Kidney capillary endothelial cell (primary cell): ENCODE results near the gene SPATA32.
A peak's percentile ranks its signal among the peaks of the same experiment; 100 is the strongest.
"Not testable (repeated sequence)": the region's sequence is repeated elsewhere in the genome, so short reads cannot be mapped to it uniquely, and the experiment has no call there.

ENCODE experiments used
- DNase-seq: peaks from one replicate; pipeline ENCODE4 v3.0.0-alpha.2; 2018; ENCODE audit warnings: low spot score

Gene SPATA32

DNA sequence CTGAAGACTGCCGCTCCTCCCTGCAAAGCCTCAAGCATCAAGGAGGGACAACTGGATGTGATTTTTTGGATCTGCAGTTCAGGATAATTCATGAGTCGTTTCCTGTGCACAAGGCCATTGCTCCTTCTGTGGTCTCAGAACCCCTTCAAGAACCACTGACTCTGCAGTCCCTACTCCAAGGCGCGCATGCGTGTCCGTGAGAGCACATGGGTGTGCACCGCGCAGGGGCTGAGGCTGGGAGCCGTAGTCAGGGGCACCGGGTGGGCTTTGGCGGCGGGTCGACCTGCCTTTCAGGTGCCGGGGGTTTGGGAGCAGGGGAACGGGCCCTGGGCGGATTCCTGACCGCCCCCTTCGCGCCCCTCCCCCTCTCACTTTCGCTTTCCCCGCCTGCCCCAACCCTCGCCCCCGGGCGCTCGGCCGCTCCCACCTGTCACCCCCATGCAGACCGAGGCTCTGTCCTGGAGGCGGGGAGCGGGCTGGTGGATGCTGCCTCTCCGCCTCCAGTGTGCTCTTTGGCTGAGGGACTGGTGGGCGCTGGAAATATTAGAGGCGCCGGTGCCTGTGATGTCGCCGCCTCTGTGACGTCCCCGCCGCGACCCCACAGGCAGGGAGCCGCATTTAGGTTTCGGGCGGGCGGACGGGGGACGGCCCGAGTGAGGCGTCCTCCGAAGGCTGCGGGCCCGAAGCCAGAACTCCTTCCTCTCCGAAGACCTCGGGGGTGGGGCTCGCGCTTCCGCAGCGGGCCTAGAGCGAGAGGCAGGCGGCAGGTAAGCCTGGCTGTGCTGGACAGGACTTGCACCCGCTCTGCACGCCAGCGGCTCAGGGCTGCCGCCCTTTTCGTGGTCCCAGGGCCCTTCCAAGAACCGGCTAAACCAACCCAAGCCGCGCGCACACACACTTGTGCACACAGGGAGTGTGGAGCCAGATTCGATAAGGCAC is at the start of gene SPATA32:
Gene SPATA32, minus strand, starts transcription at position 518 of the 939 bp plus-strand sequence. Its CDS starts 78 bp downstream, at position 440.
- no peak for DNase-seq

DNA sequence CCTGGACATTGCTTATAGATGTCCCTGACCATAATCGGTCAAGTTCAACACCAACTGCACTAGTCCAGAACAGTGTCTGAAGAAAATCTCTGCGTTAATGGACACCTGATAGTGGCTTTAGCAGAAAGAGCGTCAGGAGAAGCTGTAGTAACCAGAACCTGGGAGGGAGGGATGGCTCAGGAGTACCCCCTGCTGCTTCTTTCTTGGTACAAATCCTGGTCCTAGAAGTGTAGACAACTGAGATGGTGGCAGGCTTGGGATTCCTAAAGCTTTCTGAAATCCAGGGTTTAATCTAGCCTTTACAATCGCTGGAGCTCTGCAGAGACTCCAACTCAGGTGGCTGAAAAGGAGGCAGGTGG is 49.5 kb upstream of the SPATA32 start:
- DNase-seq: no peak

GRCh38 chr17:45310380-45311324 is 48.8 kb upstream of the SPATA32 start:
- no peak for DNase-seq

- DNase-seq: no peak
Observed at GRCh38 chr17:45309400-45309799, 47.5 kb upstream of the SPATA32 start.

DNA sequence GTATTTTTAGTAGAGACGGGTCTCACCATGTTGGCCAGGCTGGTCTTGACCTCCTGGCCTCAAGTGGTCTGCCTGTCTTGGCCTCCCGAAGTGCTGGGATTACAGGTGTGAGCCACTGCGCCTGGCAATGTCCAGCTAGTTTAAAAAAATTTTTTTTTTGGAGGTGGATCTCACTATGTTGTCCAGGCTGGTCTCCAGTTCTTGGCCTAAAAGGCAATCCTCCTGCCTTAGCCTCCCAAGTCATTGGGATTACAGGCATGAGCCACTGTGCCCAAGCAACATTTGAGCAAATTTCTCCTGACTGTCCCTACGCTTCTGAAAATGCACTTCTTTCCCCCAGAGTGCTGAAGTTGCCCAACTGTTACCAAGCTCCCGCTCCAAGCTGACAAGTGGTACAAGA is 46.9 kb upstream of the SPATA32 start:
- DNase-seq: no peak

GRCh38 chr17:45308016-45308365 is 46.1 kb upstream of the SPATA32 start:
- no peak for DNase-seq

DNA sequence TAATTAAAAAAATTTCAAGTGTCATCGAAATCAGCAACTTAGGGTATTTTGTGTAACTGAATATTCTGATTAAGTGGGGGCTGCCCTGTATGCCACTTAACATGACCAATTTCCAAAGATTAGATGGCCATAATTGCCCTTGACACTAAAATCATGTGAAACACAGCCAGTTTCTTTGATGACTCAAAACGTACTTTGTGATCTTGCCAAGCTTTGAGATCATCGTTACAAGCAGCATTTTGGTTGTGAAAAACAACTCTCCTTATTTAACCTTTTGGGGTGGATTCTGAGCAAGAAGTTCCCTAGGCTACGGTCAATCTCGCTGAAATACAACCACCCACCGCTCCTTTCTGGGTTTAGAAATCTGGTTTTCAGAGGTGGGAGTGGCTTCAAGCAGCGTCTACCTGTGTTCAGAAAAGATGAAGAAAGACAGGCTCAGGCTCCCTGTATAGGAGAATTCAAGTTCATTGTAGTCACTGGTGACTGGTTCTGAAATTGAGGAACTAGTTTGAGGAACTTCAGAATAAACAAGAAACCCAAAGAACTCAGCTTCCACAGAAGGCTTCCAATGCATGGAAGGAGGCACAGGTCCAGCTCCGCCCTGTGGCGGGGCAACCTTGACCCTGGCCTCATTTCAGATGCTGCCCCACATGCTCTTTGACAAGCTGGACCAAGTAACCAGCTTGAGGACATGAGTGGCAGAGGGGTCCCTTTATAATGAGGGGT is 45.6 kb upstream of the SPATA32 start:
- DNase-seq: no peak

DNA sequence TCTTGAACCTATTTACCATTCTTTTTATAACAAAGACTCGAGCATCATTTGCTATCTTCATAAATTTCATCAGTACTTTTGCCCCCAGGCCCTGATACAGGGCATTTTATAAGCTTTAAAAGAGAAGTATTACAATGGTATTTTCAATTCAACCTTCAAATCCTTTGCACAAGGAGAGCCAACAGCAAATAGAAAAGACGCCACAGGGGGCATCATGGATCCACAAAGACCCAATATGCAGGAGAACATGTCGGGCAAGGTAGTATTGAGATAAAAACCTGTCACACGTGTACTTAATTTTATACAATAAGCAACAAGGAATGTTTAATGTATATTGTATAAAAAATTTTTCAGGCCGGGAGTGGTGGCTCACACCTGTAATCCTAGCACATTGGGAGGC is 44.7 kb upstream of the SPATA32 start:
- no peak for DNase-seq

DNA sequence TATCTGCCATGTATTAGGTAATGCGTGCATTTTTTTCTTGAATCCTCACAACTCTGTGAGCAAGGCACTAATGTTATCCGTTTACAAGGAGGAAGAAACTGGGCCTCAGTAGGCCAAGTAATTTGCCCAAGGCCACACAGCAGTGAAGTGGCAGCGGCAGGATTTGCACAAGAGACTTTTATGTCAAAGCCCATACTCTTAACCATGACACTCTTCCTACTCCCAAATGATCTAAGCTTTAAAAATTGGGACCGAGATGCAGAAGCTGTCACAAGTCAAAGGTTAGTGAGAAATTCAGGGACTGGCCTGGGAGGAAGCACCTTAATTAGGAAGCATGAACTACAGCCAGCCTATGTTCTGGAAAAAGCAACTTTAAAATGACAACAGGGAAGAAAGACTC is 44.2 kb upstream of the SPATA32 start:
- DNase-seq: no peak

- no peak for DNase-seq
Observed at GRCh38 chr17:45305530-45306087, 43.7 kb upstream of the SPATA32 start.

DNA sequence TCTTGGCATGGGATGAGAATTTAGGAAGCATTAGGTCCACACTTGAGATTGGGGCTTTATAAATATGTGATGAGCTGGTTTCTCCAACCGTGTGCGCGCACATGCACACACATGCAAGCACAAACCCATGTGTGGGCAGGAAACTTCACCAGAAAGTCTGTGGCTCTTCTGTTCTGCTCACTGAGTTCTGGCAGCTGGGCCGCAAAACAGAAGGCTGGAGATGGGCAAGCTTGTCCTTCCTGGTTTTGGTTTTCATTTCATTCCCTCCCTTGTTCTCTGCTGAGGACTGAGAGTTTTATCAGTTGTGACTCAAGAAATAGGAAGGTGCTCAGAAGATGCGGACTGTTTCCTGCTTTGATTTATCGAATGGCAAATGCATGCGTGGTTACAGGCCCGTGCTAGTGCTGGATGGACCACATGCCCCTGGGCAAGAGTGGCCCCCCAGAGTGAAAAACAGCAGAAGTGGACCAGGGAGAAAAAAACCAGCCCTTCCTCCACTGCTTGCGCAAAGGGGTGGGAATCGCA is 40.8 kb upstream of the SPATA32 start:
- no peak for DNase-seq

GRCh38 chr17:45302220-45302619 is 40.3 kb upstream of the SPATA32 start:
- not testable (repeated sequence) for DNase-seq

DNA sequence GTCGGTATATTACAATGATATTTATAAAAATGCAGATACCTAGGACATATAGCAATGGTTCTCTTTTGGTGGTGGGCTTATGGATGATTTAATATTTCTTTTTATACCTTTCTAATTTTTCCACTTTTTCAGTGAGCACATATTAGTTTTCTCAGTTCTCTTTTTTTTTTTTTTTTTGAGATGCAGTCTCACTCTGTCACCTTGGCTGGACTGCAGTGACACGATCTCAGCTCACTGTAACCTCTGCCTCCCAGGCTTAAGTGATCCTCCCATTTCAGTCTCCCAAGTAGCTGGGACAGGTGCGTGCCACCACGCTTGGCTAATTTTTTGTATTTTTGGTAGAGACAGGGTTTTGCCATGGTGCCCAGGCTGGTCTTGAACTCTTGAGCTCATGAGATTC is 39.8 kb upstream of the SPATA32 start:
- DNase-seq: no peak

GRCh38 chr17:45300060-45300751 is 38.3 kb upstream of the SPATA32 start:
- no peak for DNase-seq

- no peak for DNase-seq
Observed at GRCh38 chr17:45299361-45299760, 37.5 kb upstream of the SPATA32 start.

DNA sequence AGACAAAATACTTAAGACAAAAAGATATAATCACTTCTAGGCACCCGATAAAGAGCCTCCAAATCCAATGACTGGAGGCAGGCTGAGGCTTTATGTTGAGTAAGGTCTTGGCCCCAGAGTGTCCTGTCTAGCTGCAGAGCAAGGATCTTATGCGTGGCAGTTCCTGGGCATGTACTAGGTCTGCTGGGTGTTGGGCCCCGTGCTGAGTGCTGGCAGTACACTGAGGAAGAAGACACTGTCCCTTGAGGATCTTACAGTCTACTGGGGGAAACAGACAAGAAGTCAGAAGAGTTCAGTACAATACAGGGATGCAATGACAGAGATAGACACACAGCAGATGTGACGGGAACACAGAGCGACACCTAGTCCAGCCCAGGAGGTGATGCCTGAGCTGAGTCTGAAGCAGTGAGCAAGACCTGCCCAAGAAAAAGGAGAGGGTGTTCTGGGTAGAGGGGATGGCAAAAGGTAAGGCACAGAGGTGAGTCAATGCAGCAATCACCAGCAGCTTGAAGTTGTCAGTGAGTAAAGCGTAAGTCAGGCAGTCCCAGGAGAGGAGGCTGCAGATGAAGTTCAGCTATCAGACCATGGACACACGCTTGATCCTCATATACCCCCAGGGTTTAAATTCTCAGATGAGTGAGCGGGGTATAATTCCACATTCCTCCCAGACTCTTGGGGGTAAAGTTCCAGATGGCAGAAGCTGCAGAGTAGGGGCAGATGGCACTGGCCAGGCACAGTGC is 36.8 kb upstream of the SPATA32 start:
- no peak for DNase-seq

- DNase-seq: no peak
Observed at GRCh38 chr17:45296833-45297124, 34.9 kb upstream of the SPATA32 start.

DNA sequence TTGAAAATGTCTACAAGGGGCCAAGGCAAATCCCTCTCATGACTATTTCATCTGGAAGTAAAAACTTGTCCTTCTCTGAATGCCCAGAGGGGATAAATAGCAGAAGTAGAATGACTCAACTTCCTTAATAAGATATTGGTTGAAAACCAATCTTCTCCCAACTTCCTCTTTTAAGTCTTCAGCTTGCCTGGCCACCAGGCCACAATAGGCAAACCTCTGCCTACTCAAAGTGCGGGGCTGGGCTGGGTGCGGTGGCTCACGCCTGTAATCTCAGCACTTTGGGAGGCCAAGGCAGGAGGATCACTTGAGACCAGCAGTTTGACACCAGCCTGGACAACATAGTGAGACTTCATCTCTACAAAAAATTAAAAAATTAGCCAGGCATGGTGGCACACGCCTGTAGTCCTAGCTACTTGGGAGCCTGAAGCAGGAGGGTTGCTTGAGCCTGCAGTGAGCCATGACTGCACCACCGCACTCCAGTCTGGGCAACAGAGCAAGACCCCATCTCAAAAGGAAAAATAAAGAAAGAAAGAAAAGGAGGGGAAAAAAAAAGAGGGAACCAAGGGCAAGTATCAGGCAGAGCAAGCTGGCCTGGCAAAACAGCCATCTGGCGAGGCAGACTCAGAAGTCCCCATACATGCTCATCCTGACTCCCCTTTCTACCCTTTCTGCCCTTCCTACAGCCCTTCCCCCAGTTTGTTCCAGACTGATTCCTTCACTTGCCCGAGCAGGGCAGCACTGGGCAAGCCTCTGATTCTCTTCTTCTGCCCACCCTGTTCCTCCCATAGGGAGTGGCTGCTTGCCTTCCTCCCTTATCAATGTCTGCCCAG is 34.3 kb upstream of the SPATA32 start:
- DNase-seq: peak; percentile 42

GRCh38 chr17:45294506-45294905 is 32.6 kb upstream of the SPATA32 start:
- DNase-seq: no peak
